Activated B cell treated with CpG ODN at 0.5 μM for 24 hours (primary cell): Measurements from ENCODE around the gene CDKL5. TPM values are rescaled to one million over a fixed set of nuclear protein-coding genes. Genes with fewer than 3 reads are reported as not detected.

Source experiments
- ATAC-seq: fragments of 200-7000 bp; cut with Tn5 transposase; one replicate; pipeline ENCODE4 v1.10.0; 2021; ENCODE audit warnings: low read depth, mild to moderate bottlenecking, moderate library complexity
- CTCF ChIA-PET: fragments of 350-600 bp; sonication (Branson Sonifier 250); formaldehyde crosslinking; loops from one replicate; lab custom pipeline; 2021; ENCODE audit warnings: antibody characterized with exemption; lab: Charles Lee
- POLR2A ChIA-PET: fragments of 350-600 bp; sonication (Branson Sonifier 250); formaldehyde crosslinking; loops from one replicate; lab custom pipeline; 2021; ENCODE audit warnings: antibody characterized with exemption; lab: Charles Lee
- DNase-seq: peaks from one replicate; pipeline ENCODE4 v3.0.0; 2022
- H3K27ac Mint-ChIP-seq: one replicate; pipeline ENCODE4 v1.8.0; 2020; ENCODE audit warnings: mixed read lengths
- H3K27me3 Mint-ChIP-seq: one replicate; pipeline ENCODE4 v1.8.0; 2021; ENCODE audit warnings: mixed read lengths
- H3K36me3 Mint-ChIP-seq: one replicate; pipeline ENCODE4 v1.8.0; 2021; ENCODE audit warnings: low read depth, mixed read lengths
- H3K4me1 Mint-ChIP-seq: one replicate; pipeline ENCODE4 v1.8.0; 2021; ENCODE audit warnings: mixed read lengths
- H3K4me3 Mint-ChIP-seq: one replicate; pipeline ENCODE4 v1.8.0; 2020; ENCODE audit warnings: mild to moderate bottlenecking, mixed read lengths
- H3K9me3 Mint-ChIP-seq: one replicate; pipeline ENCODE4 v1.8.0; 2020; ENCODE audit warnings: mixed read lengths
- CTCF ChIP-seq: fragments of 200-600 bp; IDR thresholded peaks from one replicate; pipeline ENCODE4 v1.8.0; 2022; ENCODE audit warnings: antibody characterized with exemption, mild to moderate bottlenecking
- intact Hi-C: fragments of 100-400 bp; cut with micrococcal nuclease; formaldehyde crosslinking; loops from one replicate; pipeline ENCODE4 v1.15.1; 2024
- total RNA-seq: library from RNA; stranded (reverse); gene quantifications from 2 replicates; pipeline ENCODE4 v1.2.3, GENCODE V29; 2022

CDKL5 gene
- total RNA-seq, 1 donor from 2014 or later: 3.8 TPM

GRCh38 chrX:18620349-18620748 lies 194.9 kb downstream of the CDKL5 start:
- no peak for ATAC-seq
- H3K27me3 Mint-ChIP-seq: no peaks in the 10 kb centered on the region
- no peak overlapping the region for H3K27ac Mint-ChIP-seq
- H3K4me1 Mint-ChIP-seq: no peaks in the 10 kb centered on the region
- peaks cover 13% of the 10 kb centered on the region for H3K36me3 Mint-ChIP-seq
- intact Hi-C loops: no loop called here
- POLR2A ChIA-PET: no interaction called here
- H3K9me3 Mint-ChIP-seq: no peaks in the 10 kb centered on the region
- no peak overlapping the region for H3K4me3 Mint-ChIP-seq
- CTCF ChIA-PET: no interaction called here
- TF ChIP-seq CTCF: no peak
- DNase-seq: no peak

- Mint-ChIP-seq H3K9me3 (no peaks in the 10 kb centered on the region), H3K4me1 (no peaks in the 10 kb centered on the region), H3K27ac (no peak overlapping the region), H3K4me3 (no peak overlapping the region), H3K27me3 (no peaks in the 10 kb centered on the region), H3K36me3 (peaks cover 10% of the 10 kb centered on the region)
- CTCF ChIA-PET: no interaction called here
- POLR2A ChIA-PET: no interaction called here
- no peak for ATAC-seq
- intact Hi-C loops: no loop called here
- no peak for TF ChIP-seq CTCF
- no peak for DNase-seq
Observed at GRCh38 chrX:18624599-18624998, 199.2 kb downstream of the CDKL5 start.

- H3K27me3 Mint-ChIP-seq: no peaks in the 10 kb centered on the region
- no peak for ATAC-seq
- no peak overlapping the region for H3K4me3 Mint-ChIP-seq
- H3K4me1 Mint-ChIP-seq: no peaks in the 10 kb centered on the region
- H3K36me3 Mint-ChIP-seq: peaks cover 9% of the 10 kb centered on the region
- peaks cover 2% of the 10 kb centered on the region for H3K9me3 Mint-ChIP-seq
- DNase-seq: no peak
- ChIA-PET CTCF (no interaction called here), POLR2A (no interaction called here)
- H3K27ac Mint-ChIP-seq: no peak overlapping the region
- no peak for TF ChIP-seq CTCF
- intact Hi-C loops: loop anchor here (10.0 kb wide), 1 partner anchor 74 kb away; the partner anchor contains the start of gene PPEF1
Observed at GRCh38 chrX:18630934-18631333, 205.5 kb downstream of the CDKL5 start.

GRCh38 chrX:18638398-18638797 lies 213.0 kb downstream of the CDKL5 start:
- POLR2A ChIA-PET: no interaction called here
- H3K27ac Mint-ChIP-seq: no peak overlapping the region
- no peaks in the 10 kb centered on the region for H3K4me1 Mint-ChIP-seq
- H3K9me3 Mint-ChIP-seq: peaks cover 2% of the 10 kb centered on the region
- ATAC-seq: no peak
- intact Hi-C loops: loop anchor here (10.0 kb wide), 1 partner anchor 66 kb away; the partner anchor contains the start of gene PPEF1
- H3K27me3 Mint-ChIP-seq: no peaks in the 10 kb centered on the region
- DNase-seq: no peak
- no peak for TF ChIP-seq CTCF
- peaks cover 2% of the 10 kb centered on the region for H3K36me3 Mint-ChIP-seq
- no peak overlapping the region for H3K4me3 Mint-ChIP-seq
- CTCF ChIA-PET: no interaction called here

GRCh38 chrX:18639280-18639679 lies 213.9 kb downstream of the CDKL5 start:
- no peak overlapping the region for H3K27ac Mint-ChIP-seq
- TF ChIP-seq CTCF: no peak
- H3K9me3 Mint-ChIP-seq: peaks cover 2% of the 10 kb centered on the region
- no peaks in the 10 kb centered on the region for H3K27me3 Mint-ChIP-seq
- intact Hi-C loops: loop anchor here (10.0 kb wide), 1 partner anchor 66 kb away; the partner anchor contains the start of gene PPEF1
- no peak overlapping the region for H3K4me3 Mint-ChIP-seq
- ATAC-seq (no peak), DNase-seq (no peak)
- POLR2A ChIA-PET: no interaction called here
- CTCF ChIA-PET: no interaction called here
- H3K4me1 Mint-ChIP-seq: no peaks in the 10 kb centered on the region
- H3K36me3 Mint-ChIP-seq: peaks cover 2% of the 10 kb centered on the region
